GM21717 (cell line): ENCODE results near the gene MNT.

Experiments
- ATAC-seq: cut with Tn5 transposase; IDR thresholded peaks from one replicate; pipeline ENCODE4 v1.9.1; 2021; ENCODE audit warnings: mild to moderate bottlenecking, moderate library complexity; ENCODE audit not compliant: unreplicated experiment

Gene MNT

GRCh38 chr17:2364763-2365116, 36.1 kb downstream of the MNT start:
- no peak for ATAC-seq

- no peak for ATAC-seq
Measured at GRCh38 chr17:2363851-2364762, 36.8 kb downstream of the MNT start.

- ATAC-seq, result no peak
Measured at GRCh38 chr17:2363318-2363717, 37.5 kb downstream of the MNT start.

- ATAC-seq, result no peak
Measured at GRCh38 chr17:2362881-2363280, 38.0 kb downstream of the MNT start.

GRCh38 chr17:2362416-2362815, 38.4 kb downstream of the MNT start:
- ATAC-seq, result no peak

- no peak for ATAC-seq
Measured at GRCh38 chr17:2362016-2362415, 38.8 kb downstream of the MNT start.

- ATAC-seq, result no peak
Measured at GRCh38 chr17:2361010-2361760, 39.7 kb downstream of the MNT start.

- no peak for ATAC-seq
Measured at GRCh38 chr17:2357931-2358434, 42.9 kb downstream of the MNT start.

- ATAC-seq, result no peak
Measured at GRCh38 chr17:2357237-2357636, 43.6 kb downstream of the MNT start.

- ATAC-seq, result no peak
Measured at GRCh38 chr17:2354311-2354710, 46.5 kb downstream of the MNT start.

- no peak for ATAC-seq
Measured at GRCh38 chr17:2351269-2351668, 49.6 kb downstream of the MNT start.

GRCh38 chr17:2347805-2348685, 52.8 kb downstream of the MNT start:
- no peak for ATAC-seq

GRCh38 chr17:2346475-2346874, 54.4 kb downstream of the MNT start:
- no peak for ATAC-seq

- ATAC-seq, result no peak
Measured at GRCh38 chr17:2344528-2344927, 56.3 kb downstream of the MNT start.

- no peak for ATAC-seq
Measured at GRCh38 chr17:2343421-2343820, 57.4 kb downstream of the MNT start.

GRCh38 chr17:2338315-2338657, 62.6 kb downstream of the MNT start:
- ATAC-seq, result no peak

- ATAC-seq, result no peak
Measured at GRCh38 chr17:2337544-2338314, 63.1 kb downstream of the MNT start.

GRCh38 chr17:2336852-2337543, 63.9 kb downstream of the MNT start, which contains the start of gene SGSM2:
SGSM2 (plus strand) TSS chr17:2337501; CDS start chr17:2337689, 188 bp downstream.
- no peak for ATAC-seq

- peak; percentile 83 for ATAC-seq
Measured at GRCh38 chr17:2336215-2336851, 64.5 kb downstream of the MNT start, which contains the start of gene TSR1. TSR1 (minus strand) TSS chr17:2336457; CDS start chr17:2336427, 30 bp downstream.
